H1 (cell line): Measurements from ENCODE around the gene DYSF. TPM values are rescaled to one million over a fixed set of nuclear protein-coding genes. Genes with fewer than 3 reads are reported as not detected.

ENCODE experiments used
- BRCA1 ChIP-seq: IDR thresholded peaks from 2 replicates; pipeline ENCODE4 v1.6.1; 2012; ENCODE audit warnings: low read depth, low read length, improper control_type of control experiment
- CBX8 ChIP-seq: fragments of 300-800, 300-1000 bp; sonication (generic); IDR thresholded peaks from 2 replicates; pipeline ENCODE4 v1.7.1; 2016; ENCODE audit warnings: low read depth, low read length, borderline replicate concordance
- EGR1 ChIP-seq: IDR thresholded peaks from 2 replicates; pipeline ENCODE4 v1.6.1; 2011; ENCODE audit warnings: low read depth, low read length, borderline replicate concordance
- GTF2F1 ChIP-seq: IDR thresholded peaks from 2 replicates; pipeline ENCODE4 v1.6.1; 2012; ENCODE audit warnings: low read depth, low read length, improper control_type of control experiment, borderline replicate concordance
- JUND ChIP-seq: IDR thresholded peaks from 2 replicates; pipeline ENCODE4 v1.6.1; 2011; ENCODE audit warnings: mild to moderate bottlenecking, improper control_type of control experiment, low read length
- NANOG ChIP-seq: IDR thresholded peaks from 2 replicates; pipeline ENCODE4 v1.6.1; 2011; ENCODE audit warnings: low read length, low read depth, mild to moderate bottlenecking, inconsistent platforms; ENCODE audit not compliant: insufficient read depth, poor library complexity, severe bottlenecking
- polyA plus RNA-seq, 7 experiments: library from polyadenylated mRNA; depleted of rRNA in 3 of 7; stranded (reverse) in 5 of 7; unstranded in 2 of 7; fragments of >200 nt in 5 of 7; fragments of 200-250 nt in 2 of 7; gene quantifications; 1 replicate in 5 of 7; 2 replicates in 1 of 7; 4 replicates in 1 of 7; pipeline versions ENCODE4 v1.2.1 to v1.2.3, GENCODE V29; 2011 to 2013; ENCODE audit warnings: missing spikeins in 2 of 7, mixed read lengths in 2 of 7
- total RNA-seq: library from RNA; stranded (reverse); fragmentation: NEBNext Ultra II Directional; extraction: Animal tissue kit (Norgen Biotek cat#: 25700); gene quantifications from 2 replicates; pipeline ENCODE4 v1.2.1, GENCODE V29; 2021

The DYSF gene
- total and polyA plus RNA-seq, 2 of the 8 experiments (the other 6 are each of a cell fraction or from before 2014, with no cell fraction given), result 5.8 to 7.1 TPM

DNA sequence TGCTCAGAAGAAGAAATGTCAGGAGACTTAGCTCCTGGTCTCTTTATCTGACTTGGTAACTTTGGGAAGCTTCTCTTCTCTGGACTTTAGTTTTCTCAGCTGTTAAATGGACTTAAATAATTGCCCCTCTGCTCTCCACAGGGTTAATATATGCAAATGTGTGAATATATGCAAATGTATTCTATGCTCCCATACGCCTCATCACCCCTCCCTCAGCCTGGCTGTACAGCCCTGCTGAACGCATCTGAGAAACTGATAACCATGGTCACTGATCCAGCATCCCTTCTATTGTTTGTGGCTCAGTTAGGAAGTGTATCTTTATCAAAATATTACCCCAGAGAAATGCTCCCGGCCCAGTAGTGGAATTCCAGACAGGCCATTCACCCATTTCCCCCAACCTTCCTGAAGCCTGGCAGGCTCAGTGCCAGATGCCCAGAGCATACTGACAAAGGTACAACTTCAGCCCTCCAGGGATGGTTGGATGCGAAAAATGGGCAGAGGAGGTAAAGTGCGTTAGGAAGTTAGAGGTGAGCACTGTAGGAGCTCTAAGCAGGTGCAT, 103.4 kb downstream of the DYSF start (continued):
- no peak for TF ChIP-seq NANOG
- no peak for TF ChIP-seq GTF2F1
- TF ChIP-seq EGR1, result no peak
- no peak for TF ChIP-seq JUND
- TF ChIP-seq BRCA1, result no peak
- TF ChIP-seq CBX8, result no peak
